Measurements from ENCODE around the gene CTSW. TPM values are rescaled to one million over a fixed set of nuclear protein-coding genes. Genes with fewer than 3 reads are reported as not detected.

The CTSW gene
- polyA plus RNA-seq, 1 of the 3 experiments (the other 2 are of a cell fraction) = 0.49 TPM

- Histone ChIP-seq H3K79me2 (ENCODE audit: insufficient read depth) (peaks cover 74% of the 10 kb centered on the region), H3F3A (replicated peaks; ENCODE audit: insufficient read depth) (peaks cover 50% of the 10 kb centered on the region), H4K20me1 (ENCODE audit: insufficient read depth) (peaks cover 33% of the 10 kb centered on the region), H3K4me1 (ENCODE audit: control insufficient read depth in 1 of 2, insufficient read depth in 2 of 2, low read depth in 1 of 2, low read length in 1 of 2) (peaks cover 10 to 29% of the 10 kb centered on the region in 2 experiments), H3K9me3 (no peaks in the 10 kb centered on the region), H3K4me3 (ENCODE audit: low read depth in 2 of 2, low read length in 1 of 2) (peak overlapping the region; percentile 97 to 99), H3K9me2 (no peaks in the 10 kb centered on the region), H3K27me3 (ENCODE audit: insufficient read depth) (no peaks in the 10 kb centered on the region), H3K9ac (peak overlapping the region; percentile 86), H3K27ac (ENCODE audit: low read depth in 2 of 2, low read length in 1 of 2) (peak overlapping the region; percentile 93), H3K36me3 (replicated peaks in 1 of 2; ENCODE audit: control insufficient read depth in 1 of 2, insufficient read depth in 2 of 2, low read length in 1 of 2) (peaks cover 34 to 51% of the 10 kb centered on the region in 2 experiments), H2AFZ (ENCODE audit: low read depth) (peak overlapping the region; percentile 69; the same call in 1 of the 2 replicates), H3K4me2 (peak overlapping the region; percentile 99)
- CTCF ChIA-PET = interaction anchor here (0.7 to 18.4 kb wide), 24 partner anchors 9 to 318 kb away, joined by 3 to 374 read pairs (median 4); partner anchors contain the start of genes BANF1, CCDC85B, CTSW and EFEMP2
- peak; percentile 90 for DNase-seq
- WGBS (ENCODE audit: low lambda C conversion rate) = 1% methylated on average over 7 of the region's 46 CpGs
- POLR2A ChIA-PET = interaction anchor here (0.7 to 5.0 kb wide), 16 partner anchors 8 to 1081 kb away, joined by 3 to 59 read pairs (median 6); partner anchors contain the start of genes BANF1, CCDC85B, EIF1AD and FIBP
- TF ChIP-seq MAX (IDR thresholded peaks at IDR 0.05; ENCODE audit: low read depth) (peak; percentile 56), USF2 (IDR thresholded peaks at IDR 0.05; ENCODE audit: borderline replicate concordance, low read depth, low read length) (no peak), POLR2AphosphoS5 (IDR thresholded peaks at IDR 0.05; ENCODE audit: low read depth, low read length) (peak; percentile 74), FOXJ3 (CRISPR knock-in tag; IDR thresholded peaks at IDR 0.05) (no peak), RFX5 (IDR thresholded peaks at IDR 0.05; ENCODE audit: low read length) (no peak), MEF2A (IDR thresholded peaks at IDR 0.05; ENCODE audit: borderline replicate concordance, low read depth) (no peak), EZH2phosphoT487 (IDR thresholded peaks at IDR 0.05; ENCODE audit: borderline replicate concordance, low read depth) (no peak), YY1 (IDR thresholded peaks at IDR 0.05; ENCODE audit: low read depth) (no peak), TEAD4 (IDR thresholded peaks at IDR 0.05; ENCODE audit: borderline replicate concordance, insufficient read depth) (no peak), NRF1 (IDR thresholded peaks at IDR 0.05; ENCODE audit: low read depth, low read length) (peak; percentile 37), GATA2 (CRISPR knock-in tag; IDR thresholded peaks at IDR 0.05) (no peak), ZBTB33 (IDR thresholded peaks at IDR 0.05; ENCODE audit: borderline replicate concordance, low read depth) (no peak), MXI1 (IDR thresholded peaks at IDR 0.05; ENCODE audit: low read depth, low read length) (peak; percentile 25), TCF12 (IDR thresholded peaks at IDR 0.05) (no peak), REST (IDR thresholded peaks at IDR 0.05; ENCODE audit: low read depth, low read length) (peak; percentile 16; the same call in 1 of the 2 replicates), FOXM1 (IDR thresholded peaks at IDR 0.05; ENCODE audit: low read depth) (no peak), EP300 (IDR thresholded peaks at IDR 0.05; ENCODE audit: borderline replicate concordance in 1 of 2, low read depth in 1 of 2, low read length in 1 of 2) (peak in 1 of 2 experiments; percentile 20; a peak in 1 of 4 replicates), RAD21 (IDR thresholded peaks at IDR 0.05; ENCODE audit: low read length) (no peak), GABPA (IDR thresholded peaks at IDR 0.05; ENCODE audit: low read depth) (peak; percentile 60; the same call in 1 of the 2 replicates), USF1 (IDR thresholded peaks at IDR 0.05; ENCODE audit: borderline replicate concordance, low read depth) (no peak), RXRA (IDR thresholded peaks at IDR 0.05; ENCODE audit: borderline replicate concordance, low read depth) (no peak), NFIC (IDR thresholded peaks at IDR 0.05; ENCODE audit: borderline replicate concordance) (no peak), IRF3 (IDR thresholded peaks at IDR 0.05; ENCODE audit: low read depth, low read length) (no peak)
Measured at GRCh38 chr11:65859095-65859811, 20.4 kb upstream of the CTSW start.

Measured in SK-N-SH (cell line).